HG03432 (cell line): ENCODE measurements around the gene XYLT2.

ENCODE experiments used
- ATAC-seq: cut with Tn5 transposase; IDR thresholded peaks from one replicate; pipeline ENCODE4 v1.9.1; 2021; ENCODE audit warnings: mild to moderate bottlenecking, moderate library complexity; ENCODE audit not compliant: unreplicated experiment

The XYLT2 gene

GRCh38 chr17:50363217-50364060 is 17.5 kb downstream of the XYLT2 start:
- ATAC-seq, result no peak

- ATAC-seq, result no peak
These were observed 18.1 kb downstream of the XYLT2 start for GRCh38 chr17:50364061-50364458.

- ATAC-seq, result no peak
These were observed 18.8 kb downstream of the XYLT2 start for GRCh38 chr17:50364715-50365114.

- no peak for ATAC-seq
These were observed 19.2 kb downstream of the XYLT2 start for GRCh38 chr17:50365165-50365564.

- no peak for ATAC-seq
These were observed 19.9 kb downstream of the XYLT2 start for GRCh38 chr17:50365649-50366393.

GRCh38 chr17:50367401-50367800 is 21.5 kb downstream of the XYLT2 start:
- ATAC-seq, result no peak

- no peak for ATAC-seq
These were observed 24.1 kb downstream of the XYLT2 start for GRCh38 chr17:50370052-50370451.

- ATAC-seq, result no peak
These were observed 25.6 kb downstream of the XYLT2 start for GRCh38 chr17:50371526-50371925.

GRCh38 chr17:50372222-50372757 is 26.4 kb downstream of the XYLT2 start:
- no peak for ATAC-seq

- ATAC-seq, result peak; percentile 86
These were observed 27.0 kb downstream of the XYLT2 start, which contains the start of the genes EME1 and MRPL27 for GRCh38 chr17:50372758-50373556. EME1 (plus strand) TSS chr17:50373229; CDS start chr17:50375209, 1,980 bp downstream. MRPL27 (minus strand) TSS chr17:50373184; CDS start chr17:50373170, 14 bp downstream.

GRCh38 chr17:50373705-50374104 is 27.8 kb downstream of the XYLT2 start:
- ATAC-seq, result no peak

GRCh38 chr17:50375858-50376538 is 30.1 kb downstream of the XYLT2 start:
- ATAC-seq, result no peak

GRCh38 chr17:50379351-50380132 is 33.6 kb downstream of the XYLT2 start:
- ATAC-seq, result no peak

- ATAC-seq, result no peak
These were observed 34.7 kb downstream of the XYLT2 start for GRCh38 chr17:50380369-50381259.

- ATAC-seq, result no peak
These were observed 35.4 kb downstream of the XYLT2 start for GRCh38 chr17:50381260-50381815.

GRCh38 chr17:50381920-50382319 is 36.0 kb downstream of the XYLT2 start:
- ATAC-seq, result no peak

GRCh38 chr17:50382931-50383330 is 37.0 kb downstream of the XYLT2 start:
- no peak for ATAC-seq

- no peak for ATAC-seq
These were observed 40.6 kb downstream of the XYLT2 start for GRCh38 chr17:50386510-50386909.
